ENCODE data around the gene KCNQ1.

KCNQ1 gene

GRCh38 chr11:2666828-2667570 is 222.2 kb downstream of the KCNQ1 start (continued):
- TF ChIP-seq POU6F1 (CRISPR knock-in tag; IDR thresholded peaks at IDR 0.05; ENCODE audit: borderline replicate concordance, low read depth) (no peak), RARB (CRISPR knock-in tag; IDR thresholded peaks at IDR 0.05) (no peak)

GRCh38 chr11:2667940-2668339 is 223.1 kb downstream of the KCNQ1 start:
- TF ChIP-seq ISL1 (CRISPR knock-in tag; IDR thresholded peaks at IDR 0.05) = no peak
- TF ChIP-seq ZFP3 (CRISPR knock-in tag; IDR thresholded peaks at IDR 0.05) = no peak
- TF ChIP-seq CSDC2 (CRISPR knock-in tag; IDR thresholded peaks at IDR 0.05) = no peak
- ATAC-seq = no peak

GRCh38 chr11:2668876-2669275 is 224.1 kb downstream of the KCNQ1 start:
- ATAC-seq = no peak
- no peak for TF ChIP-seq TOX (CRISPR knock-in tag; IDR thresholded peaks at IDR 0.05; ENCODE audit: borderline replicate concordance)
- no peak for TF ChIP-seq SNAI2 (CRISPR knock-in tag; IDR thresholded peaks at IDR 0.05)
- no peak for TF ChIP-seq PPARA (CRISPR knock-in tag; IDR thresholded peaks at IDR 0.05; ENCODE audit: borderline replicate concordance)
- TF ChIP-seq RARB (CRISPR knock-in tag; IDR thresholded peaks at IDR 0.05) = no peak
- no peak for TF ChIP-seq ZNF70 (CRISPR knock-in tag; IDR thresholded peaks at IDR 0.05)
- TF ChIP-seq CREB5 (CRISPR knock-in tag; IDR thresholded peaks at IDR 0.05; ENCODE audit: low read depth) = no peak
- TF ChIP-seq CSDC2 (CRISPR knock-in tag; IDR thresholded peaks at IDR 0.05) = no peak
- no peak for TF ChIP-seq GLIS3 (CRISPR knock-in tag; IDR thresholded peaks at IDR 0.05)
- TF ChIP-seq POU6F1 (CRISPR knock-in tag; IDR thresholded peaks at IDR 0.05; ENCODE audit: borderline replicate concordance, low read depth) = no peak
- TF ChIP-seq ARNTL (CRISPR knock-in tag; IDR thresholded peaks at IDR 0.05; ENCODE audit: borderline replicate concordance, low read depth) = no peak
- TF ChIP-seq OSR1 (CRISPR knock-in tag; IDR thresholded peaks at IDR 0.05) = no peak
- no peak for TF ChIP-seq ZFP30 (CRISPR knock-in tag; IDR thresholded peaks at IDR 0.05)

- TF ChIP-seq ZNF70 (CRISPR knock-in tag; IDR thresholded peaks at IDR 0.05) (no peak), PATZ1 (CRISPR knock-in tag; IDR thresholded peaks at IDR 0.05; ENCODE audit: borderline replicate concordance) (no peak), ISL1 (CRISPR knock-in tag; IDR thresholded peaks at IDR 0.05) (no peak)
- no peak for ATAC-seq
Observed at GRCh38 chr11:2669634-2670469, 225.0 kb downstream of the KCNQ1 start.

GRCh38 chr11:2670541-2671100 is 225.8 kb downstream of the KCNQ1 start:
- no peak for ATAC-seq

More at GRCh38 chr11:2670541-2671100, 225.8 kb downstream of the KCNQ1 start:
- TF ChIP-seq PPARA (CRISPR knock-in tag; IDR thresholded peaks at IDR 0.05; ENCODE audit: borderline replicate concordance) (no peak), SNAI2 (CRISPR knock-in tag; IDR thresholded peaks at IDR 0.05) (no peak), ARNTL (CRISPR knock-in tag; IDR thresholded peaks at IDR 0.05; ENCODE audit: borderline replicate concordance, low read depth) (no peak), ISL1 (CRISPR knock-in tag; IDR thresholded peaks at IDR 0.05) (no peak), BACH2 (CRISPR knock-in tag; IDR thresholded peaks at IDR 0.05; ENCODE audit: borderline replicate concordance) (no peak), ZFP3 (CRISPR knock-in tag; IDR thresholded peaks at IDR 0.05) (no peak), ESRRG (CRISPR knock-in tag; IDR thresholded peaks at IDR 0.05) (no peak), ZNF70 (CRISPR knock-in tag; IDR thresholded peaks at IDR 0.05) (no peak), OSR1 (CRISPR knock-in tag; IDR thresholded peaks at IDR 0.05) (no peak)

Measured in SK-N-SH treated with all-trans-retinoic acid at 6 μM for 48 hours (cell line).